Neuronal stem cell (in vitro differentiated cells): Measurements from ENCODE around the gene DTX3L.

Experiments
- DNase-seq: peaks from one replicate; pipeline ENCODE4 v3.0.0-alpha.2; 2013; ENCODE audit warnings: low spot score
- H2AFZ ChIP-seq: one replicate; pipeline ENCODE4 v1.6.1; 2013; ENCODE audit warnings: mild to moderate bottlenecking, low read length, inconsistent platforms
- H2AK5ac ChIP-seq: 2 replicates; pipeline ENCODE4 v1.6.1; 2013; ENCODE audit warnings: low read depth, mild to moderate bottlenecking, inconsistent platforms, low read length, moderate library complexity, mixed read lengths
- H2BK120ac ChIP-seq: 2 replicates; pipeline ENCODE4 v1.6.1; 2013; ENCODE audit warnings: low read depth, mild to moderate bottlenecking, inconsistent platforms, low read length, moderate library complexity, mixed read lengths
- H2BK12ac ChIP-seq: one replicate; pipeline ENCODE4 v1.6.1; 2013; ENCODE audit warnings: low read length, inconsistent platforms
- H2BK15ac ChIP-seq: 2 replicates; pipeline ENCODE4 v1.6.1; 2013; ENCODE audit warnings: mild to moderate bottlenecking, low read length, inconsistent platforms, mixed read lengths
- H2BK5ac ChIP-seq: one replicate; pipeline ENCODE4 v1.6.1; 2013; ENCODE audit warnings: inconsistent platforms, mild to moderate bottlenecking, low read length, moderate library complexity
- H3K14ac ChIP-seq: one replicate; pipeline ENCODE4 v1.6.1; 2013; ENCODE audit warnings: low read length, inconsistent platforms
- H3K18ac ChIP-seq: 2 replicates; pipeline ENCODE4 v1.6.1; 2013; ENCODE audit warnings: low read length, inconsistent platforms
- H3K23ac ChIP-seq: 2 replicates; pipeline ENCODE4 v1.6.1; 2013; ENCODE audit warnings: low read depth, mild to moderate bottlenecking, mixed read lengths, low read length, inconsistent platforms; ENCODE audit not compliant: poor library complexity
- H3K27ac ChIP-seq: replicated peaks from 3 replicates; pipeline ENCODE4 v1.5.1; 2013; ENCODE audit warnings: low read length, inconsistent platforms
- H3K27me3 ChIP-seq, 3 experiments: 2 replicates each; pipeline ENCODE4 v1.6.1; 2013; ENCODE audit warnings: low read length in 3 of 3, mild to moderate bottlenecking in 2 of 3, inconsistent platforms in 1 of 3, low read depth in 1 of 3, mixed read lengths in 1 of 3, moderate library complexity in 1 of 3; ENCODE audit not compliant: control insufficient read depth in 3 of 3, insufficient read depth in 3 of 3
- H3K36me3 ChIP-seq, 2 donors: replicated peaks in 1 of 2; 2 replicates each; pipeline ENCODE4 v1.6.1; 2013; ENCODE audit warnings: low read length in 2 of 2; ENCODE audit not compliant: control insufficient read depth in 2 of 2, insufficient read depth in 2 of 2
- H3K4ac ChIP-seq: 2 replicates; pipeline ENCODE4 v1.6.1; 2013; ENCODE audit warnings: inconsistent platforms, mild to moderate bottlenecking, low read length, moderate library complexity
- H3K4me1 ChIP-seq, 2 donors: 1 replicate in 1 of 2; 2 replicates in 1 of 2; pipeline ENCODE4 v1.6.1; 2013; ENCODE audit warnings: low read length in 2 of 2, low read depth in 1 of 2; ENCODE audit not compliant: control insufficient read depth in 2 of 2, insufficient read depth in 1 of 2
- H3K4me2 ChIP-seq: one replicate; pipeline ENCODE4 v1.6.1; 2013; ENCODE audit warnings: mild to moderate bottlenecking, low read length, inconsistent platforms; ENCODE audit not compliant: insufficient read depth, poor library complexity, severe bottlenecking
- H3K4me3 ChIP-seq, 2 donors: 2 replicates each; pipeline ENCODE4 v1.5.1; 2013; ENCODE audit warnings: low read length in 2 of 2, mild to moderate bottlenecking in 2 of 2, inconsistent platforms in 1 of 2, moderate library complexity in 1 of 2
- H3K79me1 ChIP-seq: one replicate; pipeline ENCODE4 v1.6.1; 2013; ENCODE audit warnings: low read depth, mild to moderate bottlenecking, inconsistent platforms, low read length, moderate library complexity
- H3K9ac ChIP-seq: one replicate; pipeline ENCODE4 v1.6.1; 2013; ENCODE audit warnings: mild to moderate bottlenecking, low read depth, low read length, inconsistent platforms; ENCODE audit not compliant: poor library complexity
- H3K9me3 ChIP-seq, 2 donors: replicated peaks in 1 of 2; 2 replicates each; pipeline versions ENCODE3 to v1.6.1; 2013; ENCODE audit warnings: low read length in 2 of 2, mild to moderate bottlenecking in 2 of 2, inconsistent platforms in 1 of 2, low read depth in 1 of 2, mixed read lengths in 1 of 2, moderate library complexity in 1 of 2; ENCODE audit not compliant: control insufficient read depth in 2 of 2, insufficient read depth in 1 of 2
- H4K8ac ChIP-seq: one replicate; pipeline ENCODE4 v1.6.1; 2013; ENCODE audit warnings: low read depth, mild to moderate bottlenecking, inconsistent platforms, low read length, moderate library complexity
- H4K91ac ChIP-seq: one replicate; pipeline ENCODE4 v1.6.1; 2013; ENCODE audit warnings: low read length, low read depth, mild to moderate bottlenecking, inconsistent platforms; ENCODE audit not compliant: poor library complexity
- WGBS, 2 donors: extraction: QIAGEN DNeasy Blood & Tissue Kit; methylation state at CpG; one replicate each; pipeline ENCODE4 v1.1.7; 2013; ENCODE audit warnings: missing lambda C conversion rate in 2 of 2, mixed read lengths in 1 of 2; ENCODE audit not compliant: insufficient read length in 2 of 2, insufficient replicate concordance in 1 of 2; ENCODE audit errors: extremely low coverage in 2 of 2; 5-methylcytosine and 5-hydroxymethylcytosine counted together

DTX3L gene

GRCh38 chr3:122533480-122533879, 30.7 kb upstream of the DTX3L start:
- Histone ChIP-seq H2AK5ac (no peak overlapping the region), H3K27ac (no peak overlapping the region), H3K4me2 (no peak overlapping the region), H2BK15ac (no peak overlapping the region), H2BK120ac (no peak overlapping the region), H3K36me3 (peaks cover 0 to 45% of the 10 kb centered on the region in 2 donors), H3K27me3 (no peaks in the 10 kb centered on the region), H4K8ac (no peak overlapping the region), H3K14ac (no peak overlapping the region), H3K23ac (no peak overlapping the region), H4K91ac (no peak overlapping the region), H3K79me1 (no peaks in the 10 kb centered on the region), H3K9ac (no peak overlapping the region), H2BK5ac (no peak overlapping the region), H3K4ac (no peak overlapping the region), H3K4me1 (no peaks in the 10 kb centered on the region), H2AFZ (no peak overlapping the region), H3K18ac (no peak overlapping the region), H2BK12ac (no peak overlapping the region), H3K4me3 (no peak overlapping the region), H3K9me3 (peaks cover 0 to 2% of the 10 kb centered on the region in 2 donors)
- no peak for DNase-seq
- WGBS, 2 donors: no CpG with 5 or more reads among the region's 2 CpGs

DNA sequence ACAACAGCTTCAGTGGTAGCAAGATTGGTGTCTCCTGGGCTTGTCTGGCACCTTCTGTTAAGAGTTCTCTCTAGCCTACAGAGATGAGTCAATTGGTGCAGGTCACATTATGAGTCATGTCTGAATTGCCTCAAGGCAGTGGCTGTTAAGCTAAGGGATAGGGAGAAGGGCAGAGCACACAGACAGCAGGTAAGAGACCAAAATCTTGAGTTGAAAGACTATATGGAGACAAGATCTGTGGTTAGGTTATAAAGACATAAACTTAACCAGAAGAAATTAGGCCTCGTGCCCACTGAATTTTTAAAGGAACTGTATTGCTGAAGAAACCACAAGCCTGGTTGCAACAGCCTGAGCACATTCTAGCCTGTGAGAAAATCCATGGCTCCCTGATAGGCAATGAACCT, 30.2 kb upstream of the DTX3L start:
- Histone ChIP-seq H3K14ac (no peak overlapping the region), H3K4me3 (no peak overlapping the region), H2AFZ (no peak overlapping the region), H3K9me3 (peaks cover 0 to 2% of the 10 kb centered on the region in 2 donors), H2BK5ac (no peak overlapping the region), H3K9ac (no peak overlapping the region), H3K4ac (no peak overlapping the region), H3K23ac (no peak overlapping the region), H3K4me2 (no peak overlapping the region), H2BK15ac (no peak overlapping the region), H3K36me3 (peaks cover 0 to 45% of the 10 kb centered on the region in 2 donors), H2BK12ac (no peak overlapping the region), H3K79me1 (no peaks in the 10 kb centered on the region), H3K18ac (no peak overlapping the region), H2BK120ac (no peak overlapping the region), H4K91ac (no peak overlapping the region), H2AK5ac (no peak overlapping the region), H4K8ac (no peak overlapping the region), H3K27ac (no peak overlapping the region), H3K4me1 (no peaks in the 10 kb centered on the region), H3K27me3 (no peaks in the 10 kb centered on the region)
- no CpG with 5 or more reads among the region's 1 CpG for WGBS, 2 donors
- no peak for DNase-seq

GRCh38 chr3:122535964-122536631, 28.0 kb upstream of the DTX3L start:
- Histone ChIP-seq H4K8ac (no peak overlapping the region), H2AFZ (no peak overlapping the region), H3K9ac (no peak overlapping the region), H3K27ac (no peak overlapping the region), H2BK120ac (no peak overlapping the region), H3K27me3 (no peaks in the 10 kb centered on the region), H3K4me2 (no peak overlapping the region), H2BK5ac (no peak overlapping the region), H2BK12ac (no peak overlapping the region), H3K79me1 (no peaks in the 10 kb centered on the region), H3K4me1 (no peaks in the 10 kb centered on the region), H3K9me3 (peaks cover 0 to 2% of the 10 kb centered on the region in 2 donors), H2AK5ac (no peak overlapping the region), H3K36me3 (peaks cover 0 to 55% of the 10 kb centered on the region in 2 donors), H3K18ac (no peak overlapping the region), H3K23ac (no peak overlapping the region), H3K4ac (no peak overlapping the region), H3K4me3 (no peak overlapping the region), H3K14ac (no peak overlapping the region), H4K91ac (no peak overlapping the region), H2BK15ac (no peak overlapping the region)
- WGBS, 2 donors: no CpG with 5 or more reads among the region's 6 CpGs
- DNase-seq: no peak

DNA sequence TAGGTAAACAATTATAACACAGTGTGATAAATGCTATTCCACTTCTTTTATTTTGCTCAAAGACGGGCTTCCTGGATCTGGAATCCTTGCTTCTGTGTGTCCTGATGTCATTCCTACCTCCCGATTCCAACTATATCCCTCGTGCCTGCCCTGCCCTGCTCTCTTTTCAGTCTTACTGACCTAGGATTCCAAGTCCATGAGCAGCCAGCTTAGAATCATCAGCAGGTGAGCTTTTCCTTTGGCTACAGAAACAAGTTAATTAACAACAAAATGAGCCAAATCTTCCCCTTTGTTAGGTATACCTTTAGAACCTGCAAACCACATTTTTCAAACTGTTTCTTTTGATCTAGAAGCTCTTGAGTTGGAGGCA, 27.5 kb upstream of the DTX3L start:
- Histone ChIP-seq H3K4me2 (no peak overlapping the region), H4K91ac (no peak overlapping the region), H2AK5ac (no peak overlapping the region), H2BK5ac (no peak overlapping the region), H3K79me1 (no peaks in the 10 kb centered on the region), H2BK15ac (no peak overlapping the region), H3K14ac (no peak overlapping the region), H3K36me3 (peaks cover 0 to 57% of the 10 kb centered on the region in 2 donors), H3K27ac (no peak overlapping the region), H3K4me3 (no peak overlapping the region), H3K4ac (no peak overlapping the region), H4K8ac (no peak overlapping the region), H3K4me1 (no peaks in the 10 kb centered on the region), H3K18ac (no peak overlapping the region), H3K27me3 (no peaks in the 10 kb centered on the region), H3K9ac (no peak overlapping the region), H3K9me3 (peaks cover 0 to 2% of the 10 kb centered on the region in 2 donors), H2BK12ac (no peak overlapping the region), H3K23ac (no peak overlapping the region), H2BK120ac (no peak overlapping the region), H2AFZ (no peak overlapping the region)
- DNase-seq: no peak
- WGBS, 2 donors: no CpG with 5 or more reads among the region's 3 CpGs
